ENCODE measurements around the gene SGPL1. TPM values are rescaled to one million over a fixed set of nuclear protein-coding genes. Genes with fewer than 3 reads are reported as not detected.

Gene SGPL1
- total and polyA plus RNA-seq, 5 donors from 2014 or later, result 12.8 to 30.4 (median 15.0) TPM

DNA sequence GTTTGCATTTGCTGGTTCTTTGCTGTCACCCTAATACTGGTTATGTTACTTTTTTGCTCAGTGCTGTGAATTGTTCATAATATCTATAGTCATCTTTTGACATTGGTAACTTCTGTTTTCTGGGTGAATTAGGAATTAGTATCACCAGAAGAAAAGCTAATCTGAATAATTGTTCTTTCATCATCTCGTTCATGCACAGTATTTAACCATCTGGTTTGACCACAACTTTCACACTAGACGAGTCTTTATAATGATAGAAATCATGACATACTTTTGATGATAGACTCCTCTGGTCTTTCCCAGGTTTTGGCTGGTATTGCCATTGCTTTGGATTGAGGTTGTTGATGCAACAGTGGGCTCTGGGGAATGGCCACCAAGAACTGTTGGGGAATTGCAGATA is 25.1 kb downstream of the SGPL1 start:
- Mint-ChIP-seq H3K9me3 (peaks cover 0 to 6% (median 2%) of the 10 kb centered on the region in 7 donors), H3K27me3 (no peaks in the 10 kb centered on the region), H3K27ac (no peak overlapping the region), H3K4me3 (no peak overlapping the region), H3K4me1 (peaks cover 12 to 35% (median 26%) of the 10 kb centered on the region in 4 donors), H3K36me3 (peaks cover 56% of the 10 kb centered on the region)
- H3K4me3 ChIP-seq (ENCODE audit: low read depth, low read length), result no peak overlapping the region
- peaks cover 20% of the 10 kb centered on the region for H3K36me3 ChIP-seq (ENCODE audit: control insufficient read depth, insufficient read depth, low read length)
- DNase-seq (no peak), ATAC-seq (ENCODE audit: low read depth in 2 of 2) (no peak)
- H3K27me3 ChIP-seq (ENCODE audit: control insufficient read depth, insufficient read depth, low read length), result no peaks in the 10 kb centered on the region
- no peak overlapping the region for H3K27ac ChIP-seq (ENCODE audit: insufficient read depth, low read length, poor library complexity, severe bottlenecking)
- H3K4me1 ChIP-seq (ENCODE audit: control insufficient read depth, insufficient read depth, low read length, poor library complexity, severe bottlenecking), result peaks cover 2% of the 10 kb centered on the region
- H3K9me3 ChIP-seq (ENCODE audit: control insufficient read depth in 2 of 2, low read length in 2 of 2), result peaks cover 0 to 6% of the 10 kb centered on the region in 2 experiments

DNA sequence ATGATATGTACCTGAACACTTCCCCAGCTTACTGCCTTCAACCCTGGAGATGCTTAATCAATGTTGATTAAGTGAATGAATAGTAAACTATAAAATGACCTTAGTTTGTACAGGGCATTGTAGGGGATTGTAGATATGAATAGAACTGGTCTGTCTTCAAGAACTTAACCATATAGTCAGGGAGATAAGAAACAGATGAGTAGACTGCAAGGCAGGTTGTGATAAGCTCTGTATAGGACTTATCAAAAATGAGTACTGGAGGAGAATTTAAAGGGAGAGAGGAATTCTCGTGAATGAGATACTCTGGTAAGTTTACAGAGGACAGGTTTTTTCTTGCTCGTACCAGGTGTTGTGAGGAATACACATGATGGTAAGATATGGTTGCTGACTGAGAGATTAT is 27.6 kb downstream of the SGPL1 start:
- Histone ChIP-seq H3K27me3 (ENCODE audit: control insufficient read depth, insufficient read depth, low read length) (no peaks in the 10 kb centered on the region), H3K36me3 (ENCODE audit: control insufficient read depth, insufficient read depth, low read length) (peaks cover 21% of the 10 kb centered on the region), H3K4me3 (ENCODE audit: low read depth, low read length) (no peak overlapping the region), H3K9me3 (ENCODE audit: control insufficient read depth in 2 of 2, low read length in 2 of 2) (no peaks in the 10 kb centered on the region), H3K27ac (ENCODE audit: insufficient read depth, low read length, poor library complexity, severe bottlenecking) (no peak overlapping the region), H3K4me1 (ENCODE audit: control insufficient read depth, insufficient read depth, low read length, poor library complexity, severe bottlenecking) (peaks cover 2% of the 10 kb centered on the region)
- H3K9me3 Mint-ChIP-seq, result no peaks in the 10 kb centered on the region
- DNase-seq, result no peak
- peaks cover 6 to 30% (median 19%) of the 10 kb centered on the region in 4 donors for H3K4me1 Mint-ChIP-seq
- H3K4me3 Mint-ChIP-seq, result no peak overlapping the region
- ATAC-seq (ENCODE audit: low read depth in 2 of 2), result no peak
- H3K27me3 Mint-ChIP-seq, result no peaks in the 10 kb centered on the region
- H3K27ac Mint-ChIP-seq, result no peak overlapping the region
- H3K36me3 Mint-ChIP-seq, result peaks cover 47% of the 10 kb centered on the region

DNA sequence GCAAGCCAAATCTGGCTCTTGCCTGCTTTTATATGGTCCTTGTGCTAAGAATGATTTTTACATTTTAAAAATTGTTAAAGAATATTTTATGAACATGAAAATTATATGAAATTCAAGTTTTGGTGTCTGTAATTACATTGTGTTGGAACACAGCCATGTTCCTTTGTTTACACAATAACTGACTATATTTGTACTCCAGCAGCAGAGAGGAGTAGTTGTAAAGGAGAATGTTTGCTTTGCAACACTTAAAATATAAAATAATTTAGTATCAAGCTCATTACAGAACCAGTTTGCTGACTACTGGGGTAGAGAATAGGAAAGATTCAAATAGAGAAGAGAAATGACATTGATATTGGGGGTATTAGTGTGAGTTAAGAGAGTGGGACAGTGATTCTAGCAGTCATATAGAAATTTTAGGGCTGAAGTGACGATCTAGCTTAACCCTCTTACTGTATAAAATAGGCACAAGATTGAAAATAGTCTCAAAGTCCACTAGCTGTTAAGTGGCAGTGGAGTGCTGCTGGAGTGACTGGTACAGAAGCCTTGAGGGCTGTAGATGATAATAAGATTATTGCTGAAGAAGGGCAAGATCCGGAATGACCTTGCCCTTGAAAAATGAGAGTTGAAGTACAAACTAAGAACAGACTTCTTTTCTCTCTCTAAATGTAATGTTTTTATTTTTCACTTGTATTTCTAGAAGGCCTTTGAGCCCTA is 28.2 kb downstream of the SGPL1 start:
- peaks cover 2% of the 10 kb centered on the region for H3K4me1 ChIP-seq (ENCODE audit: control insufficient read depth, insufficient read depth, low read length, poor library complexity, severe bottlenecking)
- peaks cover 21% of the 10 kb centered on the region for H3K36me3 ChIP-seq (ENCODE audit: control insufficient read depth, insufficient read depth, low read length)
- Mint-ChIP-seq H3K4me3 (no peak overlapping the region), H3K36me3 (peaks cover 48% of the 10 kb centered on the region), H3K27ac (peak overlapping the region in 1 of 3 donors; percentile 50), H3K9me3 (no peaks in the 10 kb centered on the region), H3K4me1 (peaks cover 4 to 28% (median 21%) of the 10 kb centered on the region in 4 donors), H3K27me3 (no peaks in the 10 kb centered on the region)
- H3K27me3 ChIP-seq (ENCODE audit: control insufficient read depth, insufficient read depth, low read length), result no peaks in the 10 kb centered on the region
- H3K9me3 ChIP-seq (ENCODE audit: control insufficient read depth in 2 of 2, low read length in 2 of 2), result no peaks in the 10 kb centered on the region
- DNase-seq (no peak), ATAC-seq (ENCODE audit: low read depth in 2 of 2) (no peak)
- no peak overlapping the region for H3K4me3 ChIP-seq (ENCODE audit: low read depth, low read length)
- no peak overlapping the region for H3K27ac ChIP-seq (ENCODE audit: insufficient read depth, low read length, poor library complexity, severe bottlenecking)

DNA sequence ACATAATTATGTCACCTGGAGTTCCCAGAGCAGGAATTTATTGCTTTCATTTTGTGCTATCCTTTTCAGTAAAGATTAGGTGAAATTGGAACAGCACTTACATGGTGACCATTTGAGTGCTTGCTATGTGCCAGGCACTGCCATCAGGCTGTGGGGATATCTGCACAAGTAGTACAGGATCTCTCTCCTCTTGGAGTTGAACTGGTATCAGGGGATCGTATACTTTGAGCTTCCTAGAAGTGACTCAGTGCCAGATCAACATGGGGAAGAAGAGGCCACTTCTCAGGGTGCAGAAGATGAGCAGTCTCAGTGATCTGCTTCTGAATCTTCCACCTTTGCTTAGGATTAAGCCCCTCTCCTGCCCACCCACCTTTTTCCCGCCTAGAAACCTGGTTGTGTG is 29.5 kb downstream of the SGPL1 start:
- H3K36me3 ChIP-seq (ENCODE audit: control insufficient read depth, insufficient read depth, low read length), result peaks cover 23% of the 10 kb centered on the region
- no peaks in the 10 kb centered on the region for H3K9me3 Mint-ChIP-seq
- H3K27me3 Mint-ChIP-seq, result no peaks in the 10 kb centered on the region
- no peaks in the 10 kb centered on the region for H3K27me3 ChIP-seq (ENCODE audit: control insufficient read depth, insufficient read depth, low read length)
- no peaks in the 10 kb centered on the region for H3K9me3 ChIP-seq (ENCODE audit: control insufficient read depth in 2 of 2, low read length in 2 of 2)
- peaks cover 4 to 32% (median 20%) of the 10 kb centered on the region in 4 donors for H3K4me1 Mint-ChIP-seq
- DNase-seq (no peak), ATAC-seq (ENCODE audit: low read depth in 2 of 2) (no peak)
- no peak overlapping the region for H3K27ac ChIP-seq (ENCODE audit: insufficient read depth, low read length, poor library complexity, severe bottlenecking)
- peak overlapping the region in 1 of 3 donors; percentile 36 for H3K27ac Mint-ChIP-seq
- no peak overlapping the region for H3K4me3 Mint-ChIP-seq
- H3K4me3 ChIP-seq (ENCODE audit: low read depth, low read length), result no peak overlapping the region
- H3K4me1 ChIP-seq (ENCODE audit: control insufficient read depth, insufficient read depth, low read length, poor library complexity, severe bottlenecking), result peaks cover 2% of the 10 kb centered on the region
- H3K36me3 Mint-ChIP-seq, result peaks cover 45% of the 10 kb centered on the region

DNA sequence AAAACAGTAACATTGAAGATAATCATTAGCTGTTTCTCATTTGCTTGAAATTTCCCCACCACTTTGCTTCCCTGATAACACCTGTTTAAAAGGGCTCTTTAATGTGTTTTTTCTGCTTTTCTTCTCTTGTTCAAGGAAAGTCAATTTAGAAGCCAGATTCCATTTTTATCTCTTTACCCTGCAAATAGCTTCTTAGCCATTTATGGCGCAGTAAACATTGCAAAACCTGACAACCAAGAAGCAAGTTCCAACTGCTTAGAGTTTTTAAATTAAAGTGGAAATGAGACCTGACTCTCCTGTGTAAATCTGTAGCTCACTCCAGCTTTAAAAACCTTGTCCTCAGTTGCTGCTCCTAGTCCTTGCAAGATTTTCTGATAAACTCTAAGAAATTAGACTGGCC is 30.1 kb downstream of the SGPL1 start:
- no peak for DNase-seq
- H3K4me3 ChIP-seq (ENCODE audit: low read depth, low read length), result no peak overlapping the region
- H3K9me3 Mint-ChIP-seq, result no peaks in the 10 kb centered on the region
- peaks cover 2% of the 10 kb centered on the region for H3K4me1 ChIP-seq (ENCODE audit: control insufficient read depth, insufficient read depth, low read length, poor library complexity, severe bottlenecking)
- peaks cover 25% of the 10 kb centered on the region for H3K36me3 ChIP-seq (ENCODE audit: control insufficient read depth, insufficient read depth, low read length)
- H3K36me3 Mint-ChIP-seq, result peaks cover 47% of the 10 kb centered on the region
- H3K9me3 ChIP-seq (ENCODE audit: control insufficient read depth in 2 of 2, low read length in 2 of 2), result no peaks in the 10 kb centered on the region
- no peak for ATAC-seq (ENCODE audit: low read depth in 2 of 2)
- H3K27ac Mint-ChIP-seq, result peak overlapping the region in 2 of 3 donors; percentile 36 to 57
- no peak overlapping the region for H3K4me3 Mint-ChIP-seq
- H3K27me3 ChIP-seq (ENCODE audit: control insufficient read depth, insufficient read depth, low read length), result no peaks in the 10 kb centered on the region
- H3K27ac ChIP-seq (ENCODE audit: insufficient read depth, low read length, poor library complexity, severe bottlenecking), result no peak overlapping the region
- peaks cover 4 to 29% (median 19%) of the 10 kb centered on the region in 4 donors for H3K4me1 Mint-ChIP-seq
- H3K27me3 Mint-ChIP-seq, result no peaks in the 10 kb centered on the region

DNA sequence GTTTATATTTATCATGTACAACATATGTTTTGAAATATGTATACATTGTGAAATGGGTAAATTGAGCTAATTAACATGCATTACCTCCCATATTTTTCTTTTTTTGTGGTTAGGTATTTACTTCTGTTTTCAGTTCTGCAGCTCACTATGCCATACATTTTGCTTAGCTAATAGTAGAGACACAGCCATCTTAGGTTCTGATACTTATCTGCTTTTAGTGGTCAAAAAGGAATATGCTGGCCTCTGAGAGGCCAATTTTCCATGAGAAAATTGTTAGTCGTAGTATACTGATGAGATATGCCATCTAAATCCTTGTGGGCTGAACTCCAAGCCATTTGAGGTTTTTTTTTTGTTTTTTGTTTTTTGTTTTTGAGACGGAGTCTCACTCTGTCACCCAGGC is 31.0 kb downstream of the SGPL1 start:
- Mint-ChIP-seq H3K9me3 (no peaks in the 10 kb centered on the region), H3K27me3 (no peaks in the 10 kb centered on the region), H3K36me3 (peaks cover 51% of the 10 kb centered on the region), H3K4me3 (no peak overlapping the region), H3K27ac (no peak overlapping the region), H3K4me1 (peaks cover 4 to 20% (median 11%) of the 10 kb centered on the region in 4 donors)
- Histone ChIP-seq H3K4me1 (ENCODE audit: control insufficient read depth, insufficient read depth, low read length, poor library complexity, severe bottlenecking) (no peaks in the 10 kb centered on the region), H3K27ac (ENCODE audit: insufficient read depth, low read length, poor library complexity, severe bottlenecking) (no peak overlapping the region), H3K27me3 (ENCODE audit: control insufficient read depth, insufficient read depth, low read length) (no peaks in the 10 kb centered on the region), H3K9me3 (ENCODE audit: control insufficient read depth in 2 of 2, low read length in 2 of 2) (no peaks in the 10 kb centered on the region), H3K36me3 (ENCODE audit: control insufficient read depth, insufficient read depth, low read length) (peaks cover 31% of the 10 kb centered on the region), H3K4me3 (ENCODE audit: low read depth, low read length) (no peak overlapping the region)
- ATAC-seq (ENCODE audit: low read depth in 2 of 2) (no peak), DNase-seq (no peak)

DNA sequence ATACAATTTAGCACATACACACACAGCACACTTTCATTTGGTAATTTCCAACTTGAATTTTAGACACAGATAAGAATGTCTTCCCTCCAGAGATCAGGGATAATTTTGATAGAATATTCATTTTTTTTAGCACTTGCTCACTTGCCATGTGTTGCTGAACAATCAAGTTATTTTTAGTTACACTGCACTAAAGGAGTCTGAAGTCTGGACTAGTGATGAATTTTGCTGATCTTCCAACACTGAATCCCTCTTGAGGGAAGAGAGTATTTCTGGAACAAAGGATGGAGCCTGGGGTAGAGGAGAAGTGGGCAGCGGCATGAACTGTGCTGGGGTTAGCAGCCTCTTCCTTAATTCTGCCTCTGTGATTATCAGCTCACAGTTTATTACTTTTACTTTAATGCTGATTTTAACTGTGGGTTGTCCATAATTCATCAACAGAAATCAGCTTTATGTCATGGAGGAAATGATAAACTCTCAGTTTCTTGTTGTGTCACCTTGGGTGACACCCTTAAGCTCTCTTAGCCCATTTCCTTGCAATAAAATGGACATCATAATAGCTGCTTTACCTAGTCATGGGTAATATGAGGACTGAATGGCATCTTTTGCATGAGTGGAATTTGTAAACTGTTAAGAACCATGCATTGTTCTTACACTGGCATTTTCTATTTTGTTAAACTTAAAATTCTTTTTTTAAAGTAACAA is 32.1 kb downstream of the SGPL1 start:
- Mint-ChIP-seq H3K4me3 (no peak overlapping the region), H3K27ac (no peak overlapping the region), H3K27me3 (no peaks in the 10 kb centered on the region), H3K9me3 (no peaks in the 10 kb centered on the region), H3K4me1 (peaks cover 4 to 15% (median 9%) of the 10 kb centered on the region in 4 donors), H3K36me3 (peaks cover 55% of the 10 kb centered on the region)
- no peak for ATAC-seq (ENCODE audit: low read depth in 2 of 2)
- Histone ChIP-seq H3K36me3 (ENCODE audit: control insufficient read depth, insufficient read depth, low read length) (peaks cover 38% of the 10 kb centered on the region), H3K27ac (ENCODE audit: insufficient read depth, low read length, poor library complexity, severe bottlenecking) (no peak overlapping the region), H3K4me1 (ENCODE audit: control insufficient read depth, insufficient read depth, low read length, poor library complexity, severe bottlenecking) (no peaks in the 10 kb centered on the region), H3K9me3 (ENCODE audit: control insufficient read depth in 2 of 2, low read length in 2 of 2) (no peaks in the 10 kb centered on the region), H3K4me3 (ENCODE audit: low read depth, low read length) (no peak overlapping the region), H3K27me3 (ENCODE audit: control insufficient read depth, insufficient read depth, low read length) (no peaks in the 10 kb centered on the region)
- DNase-seq, result peak in 1 of 3 donors; percentile 8

Measured in CD4-positive, CD25-positive, alpha-beta regulatory T cell (primary cell).